ENCODE data around the gene CDT1.

Gene CDT1

GRCh38 chr16:88804552-88805339, 1.2 kb downstream of the CDT1 start:
- no peak for DNase-seq (ENCODE audit: low spot score)

DNA sequence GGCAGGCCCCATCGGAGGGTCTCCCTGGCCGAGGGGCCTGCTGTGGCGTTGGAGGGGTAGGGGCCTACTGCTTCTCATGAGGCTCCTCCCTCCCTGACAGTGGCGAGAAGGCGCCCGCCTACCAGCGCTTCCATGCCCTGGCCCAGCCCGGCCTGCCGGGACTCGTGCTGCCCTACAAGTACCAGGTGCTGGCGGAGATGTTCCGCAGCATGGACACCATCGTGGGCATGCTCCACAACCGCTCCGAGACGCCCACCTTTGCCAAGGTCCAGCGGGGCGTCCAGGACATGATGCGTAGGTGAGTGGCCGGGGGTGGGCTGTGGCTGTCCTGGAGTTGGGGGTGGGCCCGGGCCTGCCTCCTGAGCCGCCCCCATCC, 1.7 kb downstream of the CDT1 start:
- no peak for DNase-seq (ENCODE audit: low spot score)

GRCh38 chr16:88805887-88806393, 2.4 kb downstream of the CDT1 start:
- DNase-seq (ENCODE audit: low spot score) = no peak

DNA sequence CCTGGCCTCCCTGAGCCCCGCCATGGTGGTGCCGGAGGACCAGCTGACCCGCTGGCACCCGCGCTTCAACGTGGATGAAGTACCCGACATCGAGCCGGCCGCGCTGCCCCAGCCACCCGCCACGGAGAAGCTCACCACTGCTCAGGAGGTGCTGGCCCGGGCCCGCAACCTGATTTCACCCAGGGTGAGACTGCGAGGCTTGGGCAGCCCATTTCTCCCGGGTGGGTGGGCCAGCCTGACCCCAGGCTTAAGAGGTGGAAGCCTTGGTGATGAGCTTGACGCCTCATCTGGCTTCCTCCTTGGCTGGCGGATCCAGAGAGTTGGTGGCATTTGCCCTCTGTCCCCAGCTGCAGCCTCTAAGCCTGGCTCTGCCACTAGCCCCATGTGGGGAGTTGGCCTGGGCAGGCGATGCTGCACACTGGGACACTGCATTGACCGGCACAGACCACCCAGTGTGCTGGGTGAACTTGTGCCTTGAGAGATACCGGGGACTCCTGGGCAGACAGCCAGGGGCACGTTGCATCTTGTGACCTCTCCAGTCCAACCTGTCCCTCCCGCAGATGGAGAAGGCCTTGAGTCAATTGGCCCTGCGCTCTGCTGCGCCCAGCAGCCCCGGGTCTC, 3.0 kb downstream of the CDT1 start:
- DNase-seq (ENCODE audit: low spot score) = no peak

DNA sequence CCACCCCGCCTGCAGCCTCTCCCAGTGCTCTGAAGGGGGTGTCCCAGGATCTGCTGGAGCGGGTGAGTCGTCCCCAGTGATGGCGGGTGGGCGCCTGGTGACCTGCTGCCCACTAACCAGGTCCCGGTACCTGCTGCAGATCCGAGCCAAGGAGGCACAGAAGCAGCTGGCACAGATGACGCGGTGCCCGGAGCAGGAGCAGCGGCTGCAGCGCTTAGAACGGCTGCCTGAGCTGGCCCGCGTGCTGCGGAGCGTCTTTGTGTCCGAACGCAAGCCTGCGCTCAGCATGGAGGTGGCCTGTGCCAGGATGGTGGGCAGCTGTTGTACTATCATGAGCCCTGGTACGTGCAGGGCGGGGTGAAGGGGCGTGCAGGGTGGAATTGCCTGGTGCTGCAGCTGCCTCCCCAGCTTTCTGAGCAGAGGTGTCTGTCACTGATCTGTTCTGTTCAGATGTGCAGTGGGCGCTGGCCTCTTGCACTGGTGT, 3.6 kb downstream of the CDT1 start:
- DNase-seq (ENCODE audit: low spot score) = no peak

DNA sequence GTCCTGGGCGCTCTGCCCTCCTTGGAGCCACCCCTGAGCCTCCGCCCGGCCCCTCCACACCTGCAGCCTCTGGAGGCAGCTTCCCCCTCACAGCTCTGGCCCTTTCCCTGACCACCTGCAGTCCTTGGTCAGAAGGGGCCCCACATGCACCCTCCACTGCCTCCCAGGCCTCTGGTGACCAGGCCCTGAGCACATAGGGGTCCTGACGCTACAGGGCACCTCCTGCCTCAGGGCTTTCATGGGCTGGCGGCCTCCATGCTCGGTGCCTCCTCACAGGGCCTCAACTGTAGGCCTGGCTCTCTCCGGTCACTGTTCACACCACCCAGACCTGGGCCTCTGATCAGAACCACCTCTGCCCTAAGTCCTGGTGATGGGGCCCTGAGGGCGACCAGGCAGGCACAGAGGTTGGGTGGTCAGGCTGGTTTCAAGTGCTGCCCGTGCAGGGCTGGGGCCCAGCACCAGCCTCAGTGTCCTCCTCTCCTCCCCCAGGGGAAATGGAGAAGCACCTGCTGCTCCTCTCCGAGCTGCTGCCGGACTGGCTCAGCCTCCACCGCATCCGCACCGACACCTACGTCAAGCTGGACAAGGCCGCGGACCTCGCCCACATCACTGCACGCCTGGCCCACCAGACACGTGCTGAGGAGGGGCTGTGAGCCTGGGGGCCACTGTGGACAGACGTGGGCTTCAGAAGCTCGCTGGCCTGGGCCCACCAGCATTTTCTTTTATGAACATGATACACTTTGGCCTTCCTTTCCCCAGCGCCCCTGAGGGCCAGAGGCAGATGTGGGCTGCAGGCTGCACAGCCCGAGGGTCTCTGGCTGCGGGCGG, 4.3 kb downstream of the CDT1 start:
- DNase-seq (ENCODE audit: low spot score) = no peak

- no peak for DNase-seq (ENCODE audit: low spot score)
Observed at GRCh38 chr16:88809068-88809675, 5.6 kb downstream of the CDT1 start.

- DNase-seq (ENCODE audit: low spot score) = no peak
Observed at GRCh38 chr16:88809676-88810165, 6.1 kb downstream of the CDT1 start.

DNA sequence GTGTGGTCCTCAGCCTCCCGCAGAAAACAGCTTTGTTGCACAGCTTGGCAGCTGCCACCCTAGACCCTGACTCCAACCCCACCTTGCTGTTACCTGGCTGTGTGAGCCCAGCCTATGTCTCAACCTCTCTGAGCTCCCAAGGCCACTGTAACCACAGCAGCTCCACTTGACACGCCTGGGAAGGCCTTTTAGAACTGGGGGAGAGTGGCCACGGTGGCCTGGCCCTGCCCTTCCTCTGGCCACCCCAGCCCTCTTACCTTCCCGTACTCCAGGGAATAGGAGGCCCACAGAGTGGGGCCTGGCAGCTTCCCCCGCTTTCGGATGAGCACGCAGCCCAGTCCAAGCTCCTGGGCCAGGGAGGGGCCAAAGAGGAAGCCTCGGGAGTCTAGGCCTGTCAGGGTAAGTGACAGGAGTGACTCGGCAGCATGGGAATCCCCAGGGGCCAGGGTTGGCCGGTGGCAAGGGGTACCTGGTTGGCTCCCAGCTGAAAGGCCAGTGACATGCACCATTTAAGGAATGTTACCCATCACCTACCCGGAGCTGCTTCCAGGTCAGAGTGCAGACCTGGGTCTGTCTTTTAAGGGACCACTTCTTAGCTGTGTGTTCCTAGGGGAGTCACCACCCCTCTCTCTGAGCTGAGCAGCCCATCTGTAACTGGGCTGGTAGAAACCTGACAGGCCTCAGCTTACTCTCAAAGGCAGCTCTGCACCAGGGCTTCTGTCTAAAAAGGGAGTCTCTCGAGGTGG, 6.8 kb downstream of the CDT1 start:
- no peak for DNase-seq (ENCODE audit: low spot score)

DNA sequence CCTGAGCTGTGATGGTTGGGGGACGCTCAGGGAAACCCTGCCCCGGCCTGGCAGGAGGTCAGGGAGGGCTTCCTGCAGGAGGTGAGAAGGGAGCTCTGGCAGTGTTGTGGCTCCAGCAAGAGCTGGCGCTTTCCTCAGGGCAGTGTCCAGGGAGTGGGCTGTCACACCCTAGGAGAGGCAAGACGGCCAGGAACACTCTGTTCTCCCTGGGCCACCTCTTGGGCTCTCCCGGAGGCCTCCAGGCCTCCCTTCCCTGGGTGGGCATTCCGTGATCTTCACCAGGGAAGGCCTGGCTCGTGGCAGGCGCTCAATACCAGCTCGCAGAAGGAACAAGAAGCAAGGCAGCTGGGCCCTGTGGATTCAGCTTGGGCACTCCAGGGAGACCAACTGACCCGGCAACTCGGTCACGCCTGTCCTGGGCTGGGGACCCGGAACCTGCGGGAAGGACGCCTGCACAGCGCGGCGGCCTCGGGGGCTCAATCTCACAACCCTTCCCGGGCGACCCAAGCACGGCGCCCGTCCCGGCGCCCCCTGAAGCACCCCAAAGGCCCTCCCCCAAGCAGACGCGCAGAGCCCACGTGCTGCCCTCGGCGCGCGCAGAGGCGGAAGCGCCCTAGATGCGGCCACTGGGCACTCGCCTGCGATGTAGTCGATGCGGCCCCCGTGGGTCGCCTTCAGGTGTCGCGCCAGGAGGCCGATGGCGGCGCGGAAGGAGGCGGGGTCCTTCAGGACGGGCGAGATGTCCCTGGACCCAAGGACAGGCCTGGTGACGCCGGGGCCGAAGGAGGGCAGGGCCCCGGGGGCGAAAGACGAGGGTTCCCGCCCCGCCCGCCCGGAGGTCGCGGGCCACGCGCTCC, 7.6 kb downstream of the CDT1 start:
- peak; percentile 60 for DNase-seq (ENCODE audit: low spot score)

DNA sequence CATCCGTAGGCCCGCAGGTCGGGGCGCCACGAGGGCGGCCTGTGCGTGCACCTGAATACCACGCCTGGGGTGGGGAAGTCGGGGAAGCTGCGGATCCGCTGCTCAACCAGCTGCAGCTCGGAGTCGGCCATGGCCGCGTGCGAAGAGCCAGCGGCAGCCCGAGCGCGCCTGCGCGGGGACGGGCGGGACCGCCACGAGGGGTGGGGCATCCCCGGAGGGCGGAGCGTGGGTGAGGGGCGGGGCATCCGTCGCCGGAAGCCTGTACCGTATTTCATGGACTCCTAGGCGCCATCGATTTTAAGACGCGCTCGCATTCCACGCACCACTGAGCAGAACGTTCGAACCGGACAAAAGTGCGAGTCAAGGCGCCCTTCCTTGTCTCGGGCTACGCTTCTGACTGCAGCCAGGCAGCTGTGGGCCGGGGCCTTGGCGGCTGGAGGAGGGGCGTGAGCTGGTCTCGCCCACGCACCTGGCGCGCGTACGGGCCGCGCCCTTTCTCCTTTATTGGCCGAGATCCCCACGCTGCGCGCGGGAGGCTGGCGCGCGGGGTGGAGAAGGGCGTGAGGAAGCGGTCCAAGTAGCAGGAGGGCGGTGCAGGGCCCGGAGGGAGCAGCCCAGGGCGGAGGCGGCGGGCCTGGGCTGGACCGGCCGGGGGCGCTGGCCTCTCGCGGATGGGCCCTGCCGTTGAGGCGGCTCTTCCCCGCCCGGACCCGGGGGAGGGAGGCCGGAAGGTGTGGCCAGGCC, 8.4 kb downstream of the CDT1 start, which contains the start of gene APRT:
Gene APRT, minus strand, starts transcription at position 160 of the 744 bp plus-strand sequence. Its CDS starts 29 bp downstream, at position 131.
- DNase-seq (ENCODE audit: low spot score) = peak; percentile 97

GRCh38 chr16:88812513-88813268, 9.1 kb downstream of the CDT1 start:
- DNase-seq (ENCODE audit: low spot score) = peak; percentile 21

DNA sequence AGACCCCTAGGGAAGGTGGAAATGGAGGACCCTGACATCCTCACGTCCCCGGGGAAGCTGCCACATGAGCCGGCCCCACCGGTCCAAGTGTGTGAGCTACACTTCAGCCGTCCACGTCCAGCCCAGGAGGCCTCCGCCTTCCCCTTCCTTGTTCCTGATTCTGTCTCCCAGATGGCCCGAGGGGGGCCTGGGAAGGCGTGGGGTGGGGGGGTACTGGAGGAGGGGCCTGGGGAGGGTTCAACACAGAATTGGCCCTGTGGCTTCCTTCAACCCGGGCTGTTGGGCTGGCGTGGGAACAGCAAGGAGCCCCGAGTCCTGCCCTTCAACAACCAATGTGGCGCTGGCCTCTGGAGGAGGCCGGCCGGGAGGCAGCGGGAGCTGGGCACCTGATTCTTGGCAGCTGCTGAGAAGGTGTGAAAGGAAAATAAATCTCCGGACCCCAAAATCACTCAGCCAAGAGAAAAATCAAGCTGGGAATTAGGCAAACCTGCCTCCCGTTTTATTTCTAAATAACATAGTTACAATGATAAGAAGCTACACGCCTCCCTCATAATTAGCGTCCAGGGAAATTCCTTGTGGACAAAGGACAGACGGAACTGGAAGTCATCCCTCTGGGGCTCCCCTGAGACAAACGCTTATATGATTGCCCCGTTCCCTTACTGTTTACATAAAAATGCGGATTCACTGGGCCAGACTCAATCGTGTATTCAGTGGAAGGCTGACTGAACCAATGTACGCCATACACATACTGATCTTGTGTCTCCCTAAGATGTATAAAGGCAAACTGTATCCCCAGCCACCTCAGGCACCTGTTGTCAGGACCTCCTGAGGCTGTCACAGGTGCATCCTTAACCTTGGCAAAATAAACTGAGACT, 9.9 kb downstream of the CDT1 start:
- DNase-seq (ENCODE audit: low spot score) = no peak

DNA sequence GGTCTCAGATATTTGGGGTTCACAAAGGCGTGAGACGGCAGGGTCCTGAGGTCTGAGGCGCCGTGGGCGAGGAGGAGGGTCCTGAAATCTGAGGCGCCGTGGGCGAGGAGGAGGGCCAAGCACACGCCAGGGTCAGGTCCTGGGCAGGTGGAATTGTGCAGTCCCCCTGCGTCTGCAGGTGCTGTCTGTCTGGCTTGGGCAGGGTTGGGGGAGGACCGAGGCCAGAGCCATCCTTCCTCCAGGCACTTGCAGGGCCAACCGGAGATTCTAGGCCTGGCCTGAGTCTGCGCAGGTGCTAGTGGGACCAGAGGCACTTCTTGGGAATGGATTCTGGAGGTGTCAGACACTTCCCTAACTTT, 10.5 kb downstream of the CDT1 start:
- no peak for DNase-seq (ENCODE audit: low spot score)

DNA sequence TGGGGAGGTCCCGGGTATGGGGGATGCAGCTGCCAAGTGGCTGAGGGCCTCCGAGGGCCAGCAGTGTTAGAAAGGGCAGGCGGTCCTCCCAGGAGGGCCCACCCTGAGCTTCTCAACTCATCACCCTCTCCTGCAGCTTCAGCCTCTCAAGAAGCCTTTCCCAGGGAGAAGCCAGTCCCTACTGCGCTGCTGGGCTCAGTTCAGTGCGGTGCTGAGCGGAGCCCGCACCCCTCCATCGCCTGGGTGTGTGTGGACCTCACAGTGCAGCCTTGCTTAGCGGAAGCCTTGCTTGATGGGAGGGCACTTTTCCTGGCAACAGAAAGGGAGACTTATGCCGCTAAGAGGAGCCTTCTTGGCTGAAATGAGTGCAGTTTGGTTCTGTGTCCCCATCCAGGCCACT, 11.6 kb downstream of the CDT1 start:
- DNase-seq (ENCODE audit: low spot score) = no peak

DNA sequence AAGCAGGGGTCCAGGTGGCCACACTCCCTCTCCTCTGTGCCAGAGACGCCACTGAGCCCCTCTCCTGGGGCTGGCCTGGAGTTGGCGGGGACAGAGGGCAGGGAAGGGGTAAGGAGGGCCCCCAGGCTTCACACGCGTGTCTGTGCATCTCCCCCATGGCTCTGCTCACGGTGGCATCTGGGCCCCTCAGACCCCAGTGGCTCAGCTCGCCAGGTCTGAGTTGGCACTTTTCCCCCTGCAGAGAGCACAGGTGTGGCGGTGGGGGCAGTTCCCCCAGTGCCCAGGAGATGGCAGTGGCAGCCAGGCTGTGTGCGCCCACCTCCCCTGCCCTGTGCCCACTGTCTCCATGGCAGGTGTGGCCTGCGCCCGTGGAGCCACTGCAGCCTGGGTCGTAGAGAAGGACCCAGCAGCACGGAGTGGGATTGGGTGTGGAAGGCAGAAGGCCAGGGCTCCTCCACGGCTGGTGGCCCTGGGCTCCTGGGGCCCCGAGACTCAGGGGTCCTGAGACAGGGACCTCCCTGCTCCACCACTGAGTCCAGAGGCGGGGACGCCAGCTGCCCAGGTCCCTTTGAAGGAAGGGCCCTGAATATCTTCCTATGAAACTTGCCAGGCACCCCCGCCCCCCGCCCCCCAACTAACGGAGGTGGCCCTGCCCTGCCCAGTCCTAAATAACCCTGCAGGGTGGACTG, 12.5 kb downstream of the CDT1 start:
- peak; percentile 45 for DNase-seq (ENCODE audit: low spot score)

All from CD4-positive, alpha-beta T cell treated with Interleukin-2 at 100 ng/mL for 4 hours (primary cell).